Activated CD8-positive, alpha-beta memory T cell treated with anti-CD3 and anti-CD28 coated beads, Interleukin-2, amount 50 U/mL, for 1 hour (primary cell): ENCODE measurements around the gene NKX6-2.

ENCODE experiments used
- DNase-seq: peaks from one replicate; pipeline ENCODE4 v3.0.0-alpha.2; 2020; ENCODE audit errors: extremely low read depth

The NKX6-2 gene

GRCh38 chr10:132738454-132739224 is 47.3 kb downstream of the NKX6-2 start:
- no peak for DNase-seq

- no peak for DNase-seq
These were observed 48.4 kb downstream of the NKX6-2 start for GRCh38 chr10:132737390-132738048.

GRCh38 chr10:132735923-132736391 is 50.0 kb downstream of the NKX6-2 start:
- no peak for DNase-seq

GRCh38 chr10:132735341-132735775 is 50.6 kb downstream of the NKX6-2 start:
- DNase-seq = no peak

- no peak for DNase-seq
These were observed 52.0 kb downstream of the NKX6-2 start for GRCh38 chr10:132733926-132734325.
